Glutamatergic neuron (in vitro differentiated cells): ENCODE results near the gene DEFB115. TPM values are rescaled to one million over a fixed set of nuclear protein-coding genes. Genes with fewer than 3 reads are reported as not detected.
"Not testable (repeated sequence)": the region's sequence is repeated elsewhere in the genome, so short reads cannot be mapped to it uniquely, and the experiment has no call there.

ENCODE experiments used
- DNase-seq: peaks from one replicate; pipeline ENCODE4 v3.0.0; 2022
- H3K27ac Mint-ChIP-seq: one replicate; pipeline ENCODE4 v1.8.0; 2020; ENCODE audit warnings: mild to moderate bottlenecking, mixed read lengths, inconsistent platforms; ENCODE audit not compliant: unreplicated experiment
- H3K27me3 Mint-ChIP-seq: one replicate; pipeline ENCODE4 v1.8.0; 2020; ENCODE audit warnings: mild to moderate bottlenecking, moderate library complexity, mixed read lengths, inconsistent platforms; ENCODE audit not compliant: unreplicated experiment
- H3K36me3 Mint-ChIP-seq: one replicate; pipeline ENCODE4 v1.8.0; 2020; ENCODE audit warnings: mild to moderate bottlenecking, mixed read lengths, inconsistent platforms; ENCODE audit not compliant: unreplicated experiment
- H3K4me1 Mint-ChIP-seq: one replicate; pipeline ENCODE4 v1.8.0; 2020; ENCODE audit warnings: mild to moderate bottlenecking, low read depth, mixed read lengths, inconsistent platforms; ENCODE audit not compliant: unreplicated experiment
- H3K4me3 Mint-ChIP-seq: one replicate; pipeline ENCODE4 v1.8.0; 2020; ENCODE audit warnings: mild to moderate bottlenecking, mixed read lengths, inconsistent platforms; ENCODE audit not compliant: unreplicated experiment
- H3K9me3 Mint-ChIP-seq: one replicate; pipeline ENCODE4 v1.8.0; 2020; ENCODE audit warnings: mild to moderate bottlenecking, moderate library complexity, mixed read lengths, inconsistent platforms; ENCODE audit not compliant: unreplicated experiment
- CTCF ChIP-seq: fragments of 200-600 bp; sonication (generic); IDR thresholded peaks from one replicate; pipeline ENCODE4 v1.5.0; 2021; ENCODE audit not compliant: partially characterized antibody, unreplicated experiment
- total RNA-seq: library from RNA; stranded (reverse); fragmentation: NEBNext Ultra II Directional; extraction: Animal tissue kit (Norgen Biotek cat#: 25700); gene quantifications from one replicate; pipeline ENCODE4 v1.2.1, GENCODE V29; 2021; ENCODE audit not compliant: unreplicated experiment

The DEFB115 gene
- total RNA-seq, 1 donor from 2014 or later = 7.8 TPM

- Mint-ChIP-seq H3K27ac (no peak overlapping the region), H3K4me1 (no peaks in the 10 kb centered on the region), H3K36me3 (peaks cover 42% of the 10 kb centered on the region), H3K4me3 (no peak overlapping the region), H3K9me3 (peaks cover 24% of the 10 kb centered on the region), H3K27me3 (peaks cover 2% of the 10 kb centered on the region)
- TF ChIP-seq CTCF = peak; percentile 77
- DNase-seq = no peak
Measured at GRCh38 chr20:31260326-31260932, 3.0 kb downstream of the DEFB115 start.

- Mint-ChIP-seq H3K4me1 (no peaks in the 10 kb centered on the region), H3K27me3 (peaks cover 20% of the 10 kb centered on the region), H3K36me3 (peaks cover 47% of the 10 kb centered on the region), H3K27ac (no peak overlapping the region), H3K9me3 (peaks cover 56% of the 10 kb centered on the region), H3K4me3 (no peak overlapping the region)
- TF ChIP-seq CTCF = no peak
- no peak for DNase-seq
Measured at GRCh38 chr20:31274441-31274840, 17.0 kb downstream of the DEFB115 start.

- peaks cover 31% of the 10 kb centered on the region for H3K36me3 Mint-ChIP-seq
- H3K27me3 Mint-ChIP-seq = peaks cover 10% of the 10 kb centered on the region
- no peak overlapping the region for H3K27ac Mint-ChIP-seq
- H3K4me3 Mint-ChIP-seq = no peak overlapping the region
- peaks cover 42% of the 10 kb centered on the region for H3K9me3 Mint-ChIP-seq
- no peaks in the 10 kb centered on the region for H3K4me1 Mint-ChIP-seq
- DNase-seq = no peak
- TF ChIP-seq CTCF = no peak
Measured at GRCh38 chr20:31278178-31278577, 20.7 kb downstream of the DEFB115 start.

GRCh38 chr20:31284964-31285363 is 27.5 kb downstream of the DEFB115 start:
- DNase-seq, H3K27ac Mint-ChIP-seq, H3K4me3 Mint-ChIP-seq, H3K4me1 Mint-ChIP-seq: not testable (repeated sequence)
- Mint-ChIP-seq H3K9me3 (peaks cover 39% of the 10 kb centered on the region), H3K27me3 (peaks cover 10% of the 10 kb centered on the region), H3K36me3 (peaks cover 48% of the 10 kb centered on the region)

- Mint-ChIP-seq H3K9me3 (peaks cover 10% of the 10 kb centered on the region), H3K36me3 (no peaks in the 10 kb centered on the region), H3K4me1 (no peaks in the 10 kb centered on the region), H3K4me3 (no peak within 1 kb of the TSS), H3K27me3 (peaks cover 6% of the 10 kb centered on the region), H3K27ac (no peak within 1 kb of the TSS)
- TF ChIP-seq CTCF = no peak
- DNase-seq = no peak
Measured at GRCh38 chr20:31308535-31309162, 51.2 kb downstream of the DEFB115 start, which contains the start of gene DEFB116. TSS of gene DEFB116 (minus strand) at chr20:31308585. CDS start at chr20:31308585, 0 bp downstream.

Other genes with a start within 250 kb of the DEFB115 start
- not detected for gene DEFB116, start 50.9 kb downstream of the DEFB115 start, total RNA-seq
- gene DEFB118, start 110.9 kb downstream of the DEFB115 start, total RNA-seq = not detected
- not detected for gene DEFB119, start 132.9 kb downstream of the DEFB115 start, total RNA-seq
- gene DEFB121, start 148.6 kb downstream of the DEFB115 start, total RNA-seq = not detected
- not detected for gene DEFB123, start 183.0 kb downstream of the DEFB115 start, total RNA-seq
- gene DEFB124, start 217.5 kb downstream of the DEFB115 start, total RNA-seq = not detected
- 2.8 TPM for gene REM1, start 217.6 kb downstream of the DEFB115 start, total RNA-seq